GM21528 (cell line): ENCODE results near the gene CAMK1G.

ENCODE experiments used
- ATAC-seq: cut with Tn5 transposase; IDR thresholded peaks from one replicate; pipeline ENCODE4 v1.9.1; 2021; ENCODE audit warnings: mild to moderate bottlenecking, moderate library complexity; ENCODE audit not compliant: unreplicated experiment, low FRiP score

The CAMK1G gene

DNA sequence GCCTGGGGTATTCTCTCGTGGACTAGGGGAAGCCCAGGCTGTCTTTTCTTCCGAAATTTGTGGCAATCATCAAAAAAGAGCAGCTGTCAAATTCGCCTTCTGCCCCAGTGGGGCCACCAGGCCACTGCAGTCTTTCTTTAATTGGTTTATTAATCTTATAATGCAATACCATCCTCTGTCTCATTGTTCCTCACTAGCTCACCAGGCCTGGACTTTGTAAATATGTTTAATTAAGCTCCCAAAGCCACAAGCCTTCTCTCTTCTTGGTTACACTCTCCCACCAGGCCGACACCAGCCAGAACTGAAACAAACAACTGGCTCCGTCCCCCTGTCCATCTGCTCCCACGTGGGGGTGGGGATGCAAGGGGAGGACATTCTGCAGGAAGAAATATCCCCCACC lies 22.0 kb upstream of the CAMK1G start:
- no peak for ATAC-seq

- no peak for ATAC-seq
Observed at GRCh38 chr1:209564849-209565248, 18.7 kb upstream of the CAMK1G start.

DNA sequence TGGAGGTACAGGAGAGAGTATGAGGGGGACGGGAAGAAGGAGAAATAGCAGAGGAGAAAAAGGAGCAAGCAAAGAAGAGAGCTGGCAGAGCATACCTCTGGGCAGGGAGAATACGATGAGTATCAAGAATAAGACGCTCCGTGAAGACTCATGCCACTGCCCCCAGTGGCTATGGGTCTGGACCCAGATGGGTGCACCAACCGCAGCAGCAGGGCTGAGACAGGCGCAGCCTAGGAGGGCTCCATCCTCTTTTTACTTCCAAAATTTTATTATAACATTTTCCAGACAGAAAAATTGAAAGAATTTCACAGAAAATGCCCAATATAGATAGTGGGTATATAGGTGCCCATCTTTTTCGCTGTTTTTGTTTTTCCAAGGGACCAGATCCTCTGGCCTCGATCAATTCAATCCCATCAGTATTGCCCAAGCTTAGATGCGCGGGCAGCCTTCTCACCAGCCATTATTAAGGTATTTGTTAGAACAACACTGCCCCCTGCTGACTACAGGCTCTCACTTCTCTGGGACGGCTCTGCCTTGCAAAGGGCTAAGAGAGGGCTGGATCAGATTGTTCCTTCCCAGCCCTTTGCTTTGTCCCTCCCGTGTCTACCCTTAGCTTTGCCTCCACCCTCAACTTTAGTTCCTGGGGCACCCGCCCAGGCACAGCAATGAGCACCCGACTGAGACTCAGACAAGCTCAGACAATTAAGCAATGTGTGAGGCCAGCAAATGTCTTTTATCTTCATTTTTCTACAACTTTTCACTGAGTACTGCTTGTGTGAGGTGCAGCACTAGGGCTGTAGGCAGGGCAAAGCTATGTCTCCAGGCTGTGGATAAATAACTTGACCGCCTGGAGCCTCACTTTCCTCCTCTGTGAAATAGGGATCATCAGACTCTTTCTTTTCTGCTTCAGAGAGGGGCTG lies 17.5 kb upstream of the CAMK1G start:
- peak; percentile 67 for ATAC-seq

DNA sequence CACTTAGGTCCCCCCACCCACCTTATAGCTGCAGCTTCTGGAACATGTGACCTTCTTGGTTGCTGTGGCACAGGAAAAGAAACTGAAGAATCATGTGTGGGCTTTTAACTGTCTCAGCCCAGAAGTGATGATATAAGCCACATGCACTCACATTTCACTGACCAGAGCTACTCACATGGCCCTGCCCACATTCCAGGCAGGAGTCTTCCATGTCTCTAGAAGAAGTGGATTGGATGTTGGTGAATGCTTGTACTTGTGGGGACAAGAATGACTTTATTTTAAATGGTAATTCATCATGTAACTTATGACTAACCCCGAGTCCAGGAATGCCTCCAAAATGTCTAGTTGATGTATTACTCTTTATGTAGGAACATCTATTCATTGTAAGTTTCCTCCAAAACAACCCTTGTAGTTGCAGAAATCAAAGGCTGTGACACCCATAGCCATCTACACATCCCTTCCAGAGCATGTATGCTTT lies 15.8 kb upstream of the CAMK1G start:
- ATAC-seq, result no peak

GRCh38 chr1:209569455-209570207 lies 13.9 kb upstream of the CAMK1G start:
- no peak for ATAC-seq

- ATAC-seq, result no peak
Observed at GRCh38 chr1:209570743-209571142, 12.8 kb upstream of the CAMK1G start.

DNA sequence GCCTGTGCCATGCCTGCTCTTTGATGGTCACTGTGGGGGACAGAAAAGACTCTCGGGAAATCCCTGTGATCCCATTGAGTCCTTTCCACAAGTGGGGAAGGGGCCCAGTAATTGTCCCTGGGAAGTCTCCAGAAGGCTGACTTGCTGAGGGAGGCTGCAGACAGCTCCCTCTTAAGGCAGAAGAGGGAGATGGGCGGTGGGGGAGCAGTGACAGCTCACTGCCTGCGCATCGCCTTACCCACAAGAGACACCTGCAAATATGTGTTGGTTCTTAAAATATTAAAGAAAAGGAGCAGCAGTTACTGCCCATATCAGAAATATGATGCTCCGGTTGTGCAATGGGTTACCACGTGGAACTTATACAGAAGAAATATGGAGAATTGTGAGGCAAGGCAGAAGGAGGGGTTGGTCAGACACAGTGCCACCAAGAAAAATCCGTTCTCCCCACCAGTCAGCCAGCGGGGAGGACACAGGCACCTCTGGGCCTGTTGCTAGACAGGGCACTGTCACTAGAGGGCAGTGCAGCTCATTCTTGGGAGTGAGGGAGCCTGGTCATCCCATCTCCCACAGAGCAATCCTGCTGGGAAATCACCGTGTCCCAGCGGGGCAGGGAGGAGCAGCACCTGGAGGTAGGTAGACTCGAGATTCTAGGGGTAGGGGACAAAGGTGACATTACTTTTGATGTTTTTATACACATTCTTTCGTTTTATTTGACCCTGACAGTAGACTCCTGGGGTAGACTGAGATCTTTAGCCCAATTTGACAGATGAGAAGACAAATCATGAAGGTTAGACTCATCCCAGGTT lies 6.9 kb upstream of the CAMK1G start:
- ATAC-seq, result peak; percentile 85

DNA sequence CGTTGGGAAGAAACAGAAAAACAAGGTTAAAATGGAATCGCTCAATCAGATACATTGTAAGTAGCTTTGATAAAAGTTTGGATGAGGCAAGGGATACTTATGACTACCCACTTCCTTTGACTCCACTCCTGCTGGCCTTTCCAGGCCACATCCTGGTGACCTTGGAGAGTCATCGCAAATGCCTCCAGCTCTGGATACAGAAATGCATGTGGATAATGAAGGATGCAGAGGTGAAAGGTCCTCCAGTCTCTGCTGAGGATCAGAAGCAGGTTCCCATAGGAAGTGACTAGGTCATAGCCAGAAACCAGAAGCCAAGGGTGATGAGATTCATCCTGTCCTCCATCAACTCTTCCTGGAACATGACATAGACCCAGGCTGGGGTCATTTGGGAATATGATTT lies 6.2 kb upstream of the CAMK1G start:
- no peak for ATAC-seq

DNA sequence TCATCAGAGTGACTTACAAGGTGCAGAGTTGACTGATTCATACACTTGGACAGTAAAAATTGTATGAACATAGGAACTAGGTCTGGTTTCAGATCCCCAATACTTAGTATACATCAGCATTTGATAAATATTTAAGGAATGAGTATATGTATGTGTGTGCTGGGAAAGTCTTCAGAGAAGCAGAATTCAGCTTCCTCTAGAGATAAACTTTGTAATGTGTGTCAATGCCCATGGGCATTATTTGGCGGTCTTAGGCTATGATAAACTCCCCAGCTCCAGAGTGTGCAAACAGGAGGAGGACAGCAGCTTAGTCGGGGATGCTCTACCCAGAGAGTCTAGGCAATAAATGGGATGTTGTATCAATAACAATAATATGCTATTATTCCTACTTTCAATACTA lies 2.9 kb upstream of the CAMK1G start:
- ATAC-seq, result no peak

- no peak for ATAC-seq
Observed at GRCh38 chr1:209584231-209584672, 738 bp downstream of the CAMK1G start.

DNA sequence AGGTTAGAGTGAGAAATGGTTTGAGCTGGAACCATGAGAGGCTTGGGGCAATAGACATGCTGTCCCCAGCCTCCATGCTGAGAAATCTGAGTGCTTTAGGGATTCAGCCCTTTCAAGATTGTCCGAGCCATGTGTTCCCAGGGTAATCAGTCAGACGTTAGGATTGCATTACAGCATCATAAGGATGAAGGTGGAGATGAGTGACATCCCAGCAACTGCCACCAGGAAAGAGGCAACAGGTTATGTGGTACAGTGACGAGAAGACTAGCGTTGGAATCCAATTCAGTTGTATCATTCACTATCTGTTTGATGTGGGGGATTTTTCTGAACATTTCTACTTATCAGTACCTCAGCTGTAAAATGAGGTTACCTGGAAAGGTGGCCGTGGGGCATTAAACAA lies 1.7 kb downstream of the CAMK1G start:
- ATAC-seq, result no peak

GRCh38 chr1:209585672-209586071 lies 2.2 kb downstream of the CAMK1G start:
- ATAC-seq, result no peak

- no peak for ATAC-seq
Observed at GRCh38 chr1:209586221-209586740, 2.8 kb downstream of the CAMK1G start.

DNA sequence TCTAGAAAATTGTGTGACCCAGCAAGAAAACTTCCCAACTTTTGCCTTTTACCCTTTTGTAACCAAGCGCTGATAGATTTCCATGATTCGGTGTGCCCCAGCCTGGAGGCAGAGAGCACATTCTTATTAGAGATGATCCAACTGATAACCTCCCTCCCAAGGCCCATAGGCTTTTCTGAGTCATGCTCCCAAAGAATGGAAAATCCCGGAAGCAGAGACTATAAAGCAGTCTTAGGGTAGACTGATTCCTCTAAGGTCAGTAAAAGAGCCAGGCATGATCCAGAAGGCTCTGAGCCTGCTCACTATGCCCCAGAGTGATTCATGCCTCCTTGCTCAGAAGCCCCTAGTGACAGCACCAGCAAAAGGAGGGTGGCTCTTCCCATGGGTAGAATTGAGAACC lies 4.3 kb downstream of the CAMK1G start:
- ATAC-seq, result no peak

- ATAC-seq, result no peak
Observed at GRCh38 chr1:209589440-209589839, 5.9 kb downstream of the CAMK1G start.

- ATAC-seq, result no peak
Observed at GRCh38 chr1:209589863-209590262, 6.3 kb downstream of the CAMK1G start.

DNA sequence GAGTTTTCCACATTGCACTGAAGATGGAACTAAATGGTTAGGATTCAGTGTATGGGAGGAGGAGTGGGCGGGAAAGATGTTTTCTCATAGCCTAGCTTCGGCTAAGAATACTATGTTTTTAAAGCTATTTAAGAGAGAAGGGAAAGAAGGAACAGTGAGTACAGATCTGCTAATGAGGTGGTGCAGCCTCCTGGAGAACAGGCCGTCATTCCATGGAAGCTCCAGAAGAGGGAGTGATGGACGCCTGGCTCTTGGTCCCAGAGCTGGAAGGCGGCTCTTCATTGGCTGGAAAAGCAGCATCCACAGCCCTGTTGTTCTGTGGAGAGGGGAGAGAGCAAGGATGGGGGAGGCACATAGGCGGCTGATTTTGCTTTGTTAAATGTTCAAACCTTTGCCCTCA lies 6.9 kb downstream of the CAMK1G start:
- ATAC-seq, result no peak

- ATAC-seq, result no peak
Observed at GRCh38 chr1:209593747-209594146, 10.2 kb downstream of the CAMK1G start.

- no peak for ATAC-seq
Observed at GRCh38 chr1:209594440-209594839, 10.9 kb downstream of the CAMK1G start.

- ATAC-seq, result no peak
Observed at GRCh38 chr1:209595028-209595427, 11.5 kb downstream of the CAMK1G start.
